ENCODE measurements around the gene ZSCAN2. TPM values are rescaled to one million over a fixed set of nuclear protein-coding genes. Genes with fewer than 3 reads are reported as not detected.

The ZSCAN2 gene
- total RNA-seq, 2 donors from 2014 or later, result 3.0 to 4.7 TPM

DNA sequence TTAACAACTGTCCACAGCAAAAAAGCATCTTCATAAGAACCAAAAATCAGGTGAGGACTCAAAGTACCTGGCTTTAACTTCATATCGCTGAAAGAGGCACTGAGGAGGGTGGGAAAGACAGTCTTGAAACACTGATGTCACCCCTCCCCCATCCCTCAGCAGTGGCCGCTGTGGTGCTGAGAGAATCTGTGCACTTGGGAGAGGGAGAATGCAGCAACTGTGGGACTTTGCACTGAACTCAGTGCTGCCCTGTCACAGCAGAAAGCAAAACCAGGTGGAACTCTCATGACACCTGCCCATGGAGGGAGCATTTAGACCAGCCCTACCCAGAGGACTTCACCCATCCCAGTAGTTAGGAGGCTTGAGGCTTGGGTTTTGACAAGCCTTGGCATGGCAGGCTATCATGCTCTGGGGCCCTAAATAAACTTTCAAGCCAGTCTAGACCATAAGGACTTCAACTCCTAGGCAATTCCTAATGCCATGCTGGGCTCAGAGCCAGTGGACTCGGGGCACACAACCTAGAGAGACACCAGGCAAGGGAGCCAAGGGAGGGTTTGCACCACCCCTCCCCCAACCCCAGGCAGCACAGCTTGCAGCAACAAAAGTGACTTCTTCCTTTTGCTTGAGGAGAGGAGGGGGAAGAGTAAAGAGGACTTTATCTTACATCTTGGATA is 6.1 kb upstream of the ZSCAN2 start:
- DNase-seq (ENCODE audit: low spot score), result peak; percentile 76
- intact Hi-C loops (cut with DNase I), result loop anchor here in 1 of 2 donors (10.0 kb wide), 1 partner anchor 230 kb away; no protein-coding TSS in a partner anchor

DNA sequence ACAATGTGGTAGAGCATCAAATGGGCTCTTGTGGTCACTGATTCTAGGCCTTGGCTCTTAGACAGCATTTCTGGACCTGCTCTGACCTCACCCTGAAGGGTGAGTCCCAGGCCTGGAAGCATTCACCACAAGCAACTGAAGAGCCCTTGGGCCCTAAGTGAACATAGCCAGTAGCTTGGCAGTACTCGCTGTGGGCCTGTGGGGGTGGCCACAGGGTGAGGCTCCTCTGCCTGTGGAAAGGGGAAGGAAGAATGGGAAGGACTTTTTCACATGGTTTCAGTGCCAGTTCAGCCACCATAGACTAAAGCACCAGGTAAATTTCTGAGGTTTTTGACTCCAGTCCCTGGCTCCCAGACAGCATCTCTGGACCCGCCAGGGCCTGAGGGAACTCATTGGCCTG is 5.1 kb upstream of the ZSCAN2 start:
- peak; percentile 77 for DNase-seq (ENCODE audit: low spot score)
- intact Hi-C loops (cut with DNase I), result loop anchor here in 1 of 2 donors (10.0 kb wide), 1 partner anchor 229 kb away; no protein-coding TSS in a partner anchor

DNA sequence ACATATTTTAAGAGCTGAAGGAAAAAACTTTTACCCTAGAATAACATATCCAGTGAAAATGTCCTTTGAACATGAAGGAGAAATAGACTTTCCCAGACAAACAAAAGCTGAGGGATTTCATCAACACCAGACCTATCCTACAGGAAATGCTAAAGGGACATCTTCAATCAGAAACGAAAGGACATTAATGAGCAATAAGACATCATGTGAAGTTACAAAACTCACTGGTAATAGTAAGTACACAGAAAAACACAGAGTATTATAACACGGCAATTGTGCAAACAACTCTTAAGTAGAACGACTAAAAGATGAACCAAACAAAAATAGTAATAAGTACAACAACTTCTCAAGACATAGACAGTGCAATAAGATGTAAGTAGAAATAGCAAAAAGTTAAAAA is 3.5 kb upstream of the ZSCAN2 start:
- intact Hi-C loops (cut with DNase I), result loop anchor here in 1 of 2 donors (10.0 kb wide), 1 partner anchor 228 kb away; no protein-coding TSS in a partner anchor
- no peak for DNase-seq (ENCODE audit: low spot score)

DNA sequence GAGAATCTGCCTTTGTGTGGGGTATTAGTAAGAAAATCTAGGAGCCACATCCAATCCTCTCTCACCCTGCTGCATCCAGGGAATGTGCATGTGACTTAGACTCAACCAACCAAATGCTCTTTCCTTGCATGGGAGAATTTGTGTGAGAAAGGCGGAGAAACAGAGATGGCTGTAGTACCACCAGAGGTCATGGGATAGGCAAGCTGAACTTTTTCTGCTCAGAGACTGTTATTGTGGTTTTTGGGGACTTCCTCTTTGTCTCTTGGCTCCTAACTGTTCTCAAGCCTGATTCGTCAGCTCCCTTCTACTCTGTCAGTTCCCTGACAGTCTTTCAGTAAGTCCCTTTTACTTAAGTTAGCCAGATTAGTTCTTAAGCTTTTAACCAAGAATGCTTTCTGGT is 2.6 kb upstream of the ZSCAN2 start:
- DNase-seq (ENCODE audit: low spot score), result no peak
- intact Hi-C loops (cut with DNase I), result loop anchor here in 1 of 2 donors (10.0 kb wide), 1 partner anchor 227 kb away; no protein-coding TSS in a partner anchor

DNA sequence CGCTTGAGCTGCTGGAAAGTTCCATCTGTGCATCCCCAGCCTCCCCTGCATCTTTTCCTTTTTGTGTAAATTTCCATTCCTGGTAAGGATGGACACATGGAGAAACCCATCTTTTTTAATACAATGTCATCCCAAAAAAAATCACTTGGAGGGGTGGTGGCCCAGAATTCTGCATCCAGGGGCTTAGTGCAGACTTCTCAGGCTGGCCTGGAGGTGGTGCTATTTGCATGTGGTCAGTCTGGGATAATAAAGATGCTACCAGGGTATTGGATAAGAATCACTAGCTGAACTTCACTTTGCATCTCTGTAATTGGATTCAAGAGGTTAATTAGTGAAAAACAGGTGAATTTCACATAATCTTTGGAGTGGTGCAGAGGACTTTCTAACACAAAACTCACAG is 1.8 kb upstream of the ZSCAN2 start:
- DNase-seq (ENCODE audit: low spot score), result peak; percentile 47
- intact Hi-C loops (cut with DNase I), result loop anchor here in 1 of 2 donors (10.0 kb wide), 1 partner anchor 226 kb away; no protein-coding TSS in a partner anchor

DNA sequence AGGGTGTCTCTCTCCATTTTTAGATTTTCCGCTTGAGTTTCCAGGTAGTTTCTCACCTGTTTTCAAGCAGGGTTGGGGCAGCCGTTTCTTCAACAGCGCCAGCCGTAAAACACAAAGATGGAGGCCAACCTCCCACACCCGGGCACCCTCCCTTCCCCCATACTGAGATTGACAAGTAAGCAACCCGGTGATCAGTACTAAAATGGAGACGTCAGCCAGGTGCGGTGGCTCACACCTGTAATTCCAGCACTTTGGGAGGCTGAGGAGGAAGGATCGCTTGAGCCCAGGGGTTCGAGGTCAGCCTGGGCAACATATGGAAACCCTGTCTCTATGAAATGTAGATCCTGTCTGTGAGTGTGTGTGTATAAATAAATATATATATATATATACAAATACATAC is 903 bp upstream of the ZSCAN2 start:
- DNase-seq (ENCODE audit: low spot score), result peak; percentile 71
- intact Hi-C loops (cut with DNase I), result loop anchor here (10.0 kb wide), 3 partner anchors 145 to 325 kb away; partner anchors contain the start of gene ZNF592 (in 1 of the 2)

DNA sequence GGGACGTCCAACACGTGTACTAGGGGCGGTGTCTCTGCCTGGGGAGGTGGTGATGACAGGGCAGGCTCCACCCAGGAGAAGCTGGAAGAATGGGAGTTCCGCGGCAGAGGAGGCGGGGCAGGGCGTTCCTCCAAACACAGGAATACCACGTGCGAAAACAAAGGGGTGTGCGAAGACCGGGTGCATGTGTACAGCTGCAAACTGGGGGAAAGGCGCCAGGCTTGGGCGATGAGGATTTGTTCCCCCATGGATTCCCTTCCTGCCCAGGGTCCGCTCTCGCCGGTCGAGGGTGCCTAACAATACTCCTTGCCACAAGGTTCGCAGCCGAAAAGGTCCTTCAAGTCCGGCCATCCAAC is 500 bp upstream of the ZSCAN2 start:
- peak; percentile 97 for DNase-seq (ENCODE audit: low spot score)
- intact Hi-C loops (cut with DNase I), result loop anchor here (10.0 kb wide), 2 partner anchors 144 to 324 kb away; partner anchors contain the start of gene ZNF592 (in 1 of the 2)

DNA sequence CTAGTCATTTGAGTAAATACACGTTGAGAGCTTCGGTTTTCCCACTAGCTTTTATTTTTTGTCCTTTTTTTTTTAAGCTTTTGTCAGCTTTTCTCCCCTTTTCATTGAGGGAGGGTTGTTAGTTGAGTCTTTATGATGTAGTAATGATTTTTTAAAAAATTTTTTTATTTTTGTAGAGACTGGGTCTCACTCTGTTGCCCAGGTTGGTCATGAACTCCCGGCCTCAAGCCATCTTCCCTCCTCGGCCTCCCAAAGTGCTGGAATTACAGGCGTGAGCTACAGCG is 688 bp downstream of the ZSCAN2 start:
- intact Hi-C loops (cut with DNase I), result loop anchor here (10.0 kb wide), 2 partner anchors 143 to 323 kb away; partner anchors contain the start of gene ZNF592 (in 1 of the 2)

DNA sequence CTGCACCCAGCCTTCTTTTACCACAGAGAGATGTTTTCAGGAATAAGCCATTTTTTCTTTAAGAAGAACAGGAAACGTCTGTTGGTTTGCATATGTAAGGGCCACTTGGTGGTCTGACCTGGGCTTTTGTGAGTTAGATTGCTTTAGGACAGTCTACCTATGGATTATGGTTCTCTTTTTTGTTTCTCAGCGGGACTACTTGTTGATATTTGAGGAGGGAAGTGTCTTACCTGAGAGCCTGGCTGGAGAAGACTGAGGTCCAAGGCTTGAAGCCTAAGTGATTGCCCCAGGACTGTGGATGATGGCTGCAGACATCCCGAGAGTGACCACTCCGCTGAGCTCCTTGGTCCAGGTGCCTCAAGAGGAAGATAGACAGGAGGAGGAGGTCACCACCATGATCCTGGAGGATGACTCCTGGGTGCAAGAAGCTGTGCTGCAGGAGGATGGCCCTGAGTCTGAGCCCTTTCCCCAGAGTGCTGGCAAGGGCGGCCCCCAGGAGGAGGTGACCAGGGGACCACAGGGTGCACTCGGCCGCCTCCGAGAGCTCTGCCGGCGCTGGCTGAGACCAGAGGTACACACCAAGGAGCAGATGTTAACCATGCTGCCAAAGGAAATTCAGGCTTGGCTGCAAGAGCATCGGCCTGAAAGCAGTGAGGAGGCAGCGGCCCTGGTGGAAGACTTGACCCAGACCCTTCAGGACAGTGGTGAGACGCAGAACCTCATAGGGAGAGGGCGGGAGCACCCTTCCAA is 3.0 kb downstream of the ZSCAN2 start:
- peak; percentile 60 for DNase-seq (ENCODE audit: low spot score)
- intact Hi-C loops (cut with DNase I), result loop anchor here (10.0 kb wide), 2 partner anchors 141 to 321 kb away; partner anchors contain the start of gene ZNF592 (in 1 of the 2)

More for the DNA sequence above, 688 bp downstream of the ZSCAN2 start:
- peak; percentile 8 for DNase-seq (ENCODE audit: low spot score)

DNA sequence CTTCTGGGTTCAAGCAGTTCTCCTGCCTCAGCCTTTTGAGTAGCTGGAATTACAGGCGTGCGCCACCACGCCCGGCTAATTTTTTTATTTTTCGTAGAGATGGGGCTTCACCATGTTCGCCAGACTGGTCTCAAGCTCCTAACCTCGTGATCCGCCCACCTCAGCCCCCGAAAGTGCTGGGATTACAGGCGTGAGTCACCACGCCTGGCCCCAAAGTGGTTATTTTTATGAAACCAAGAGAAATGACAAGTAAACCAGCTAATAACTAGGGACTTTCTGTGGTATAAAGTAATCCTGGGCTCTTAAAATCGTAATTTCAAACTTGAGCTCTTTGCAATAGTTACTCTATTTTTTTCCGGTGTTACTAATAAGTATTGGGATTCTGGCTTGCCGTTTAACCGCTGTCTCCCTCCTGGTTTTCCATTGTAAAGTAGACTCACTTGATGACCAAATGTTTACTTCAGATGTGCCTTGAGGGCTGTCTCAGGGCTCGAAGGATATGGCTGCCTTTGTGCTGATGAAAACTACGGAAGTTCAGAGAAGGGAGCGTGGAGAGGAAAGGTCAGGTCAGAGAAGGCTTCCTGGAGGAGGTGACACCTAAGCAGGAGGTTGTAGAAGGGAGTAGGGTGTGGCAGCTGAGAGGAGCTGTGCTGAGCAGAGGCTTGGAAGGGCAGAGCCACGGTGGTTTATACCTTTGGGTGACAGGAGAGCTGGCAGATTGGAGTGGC is 4.2 kb downstream of the ZSCAN2 start:
- DNase-seq (ENCODE audit: low spot score), result peak; percentile 32
- intact Hi-C loops (cut with DNase I), result loop anchor here (10.0 kb wide), 2 partner anchors 140 to 320 kb away; partner anchors contain the start of gene ZNF592 (in 1 of the 2)

DNA sequence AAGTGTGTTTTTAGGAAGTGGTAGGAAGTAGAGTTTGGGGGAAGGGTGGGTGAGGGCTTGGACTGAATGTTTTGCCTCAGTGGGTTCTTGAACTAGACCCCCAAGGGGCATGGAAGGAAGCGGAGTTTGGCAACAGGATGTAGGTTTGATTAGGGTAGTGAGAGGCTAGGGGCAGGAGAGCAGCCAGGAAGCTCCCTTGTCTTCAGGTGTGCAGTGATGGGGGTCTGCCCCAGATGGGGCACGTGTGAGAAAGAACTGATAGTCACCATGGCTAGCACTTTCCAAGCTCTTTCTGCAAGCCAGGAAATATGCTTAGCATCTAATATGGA is 4.7 kb downstream of the ZSCAN2 start:
- intact Hi-C loops (cut with DNase I), result loop anchor here (10.0 kb wide), 2 partner anchors 139 to 319 kb away; partner anchors contain the start of gene ZNF592 (in 1 of the 2)
- DNase-seq (ENCODE audit: low spot score), result no peak

DNA sequence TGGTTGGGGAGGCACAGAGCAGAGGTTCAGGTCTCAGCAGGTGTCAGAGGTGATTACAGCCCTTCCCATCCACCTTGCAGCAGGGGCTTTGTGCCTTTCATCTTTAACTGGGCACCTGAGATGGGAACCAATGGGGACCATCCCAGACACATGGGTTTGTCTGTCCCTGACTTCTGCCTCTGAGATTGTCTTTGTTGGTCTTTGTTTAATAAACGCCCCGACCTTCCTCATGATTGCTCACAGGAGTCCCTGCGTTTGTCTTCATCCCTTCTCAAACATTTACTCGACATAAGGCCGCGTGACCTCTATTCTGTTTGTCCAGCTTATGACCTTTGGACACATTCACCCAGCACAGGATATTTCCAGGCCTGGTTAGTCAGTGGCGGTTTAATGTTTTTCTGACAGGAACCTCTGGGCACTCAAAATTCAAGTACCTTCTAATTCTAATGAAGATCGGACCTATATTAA is 5.9 kb downstream of the ZSCAN2 start:
- DNase-seq (ENCODE audit: low spot score), result peak; percentile 5
- intact Hi-C loops (cut with DNase I), result loop anchor here (10.0 kb wide), 2 partner anchors 138 to 318 kb away; partner anchors contain the start of gene ZNF592 (in 1 of the 2)

DNA sequence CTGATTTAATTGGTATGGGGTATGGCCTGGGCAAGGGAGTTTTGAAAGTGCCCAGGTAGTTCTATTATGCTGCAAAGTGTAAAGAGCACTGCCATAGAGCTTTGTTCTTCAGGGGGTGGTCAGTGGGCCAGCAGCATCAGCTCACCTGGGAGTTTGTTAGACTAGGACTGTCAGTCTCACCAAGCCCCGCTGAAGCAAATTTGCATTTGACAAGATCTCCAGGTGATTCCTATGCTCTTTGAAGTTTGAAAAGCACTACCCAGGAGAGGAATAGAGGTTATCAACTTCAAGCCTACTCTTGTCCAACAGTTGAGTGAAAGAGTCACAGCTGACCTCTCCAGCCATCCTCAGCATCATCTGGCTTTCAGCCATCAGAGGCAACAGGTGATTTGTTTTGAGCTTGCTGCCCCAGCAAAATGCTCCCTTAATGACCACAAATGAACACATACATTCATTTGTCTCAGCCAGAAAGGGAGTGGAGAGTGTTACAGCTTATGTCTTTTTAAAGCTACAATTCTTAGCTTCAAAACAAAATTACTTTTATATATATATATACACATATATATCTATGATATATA is 8.0 kb downstream of the ZSCAN2 start:
- intact Hi-C loops (cut with DNase I), result loop anchor here (10.0 kb wide), 2 partner anchors 136 to 316 kb away; partner anchors contain the start of gene ZNF592 (in 1 of the 2)
- DNase-seq (ENCODE audit: low spot score), result peak; percentile 3

DNA sequence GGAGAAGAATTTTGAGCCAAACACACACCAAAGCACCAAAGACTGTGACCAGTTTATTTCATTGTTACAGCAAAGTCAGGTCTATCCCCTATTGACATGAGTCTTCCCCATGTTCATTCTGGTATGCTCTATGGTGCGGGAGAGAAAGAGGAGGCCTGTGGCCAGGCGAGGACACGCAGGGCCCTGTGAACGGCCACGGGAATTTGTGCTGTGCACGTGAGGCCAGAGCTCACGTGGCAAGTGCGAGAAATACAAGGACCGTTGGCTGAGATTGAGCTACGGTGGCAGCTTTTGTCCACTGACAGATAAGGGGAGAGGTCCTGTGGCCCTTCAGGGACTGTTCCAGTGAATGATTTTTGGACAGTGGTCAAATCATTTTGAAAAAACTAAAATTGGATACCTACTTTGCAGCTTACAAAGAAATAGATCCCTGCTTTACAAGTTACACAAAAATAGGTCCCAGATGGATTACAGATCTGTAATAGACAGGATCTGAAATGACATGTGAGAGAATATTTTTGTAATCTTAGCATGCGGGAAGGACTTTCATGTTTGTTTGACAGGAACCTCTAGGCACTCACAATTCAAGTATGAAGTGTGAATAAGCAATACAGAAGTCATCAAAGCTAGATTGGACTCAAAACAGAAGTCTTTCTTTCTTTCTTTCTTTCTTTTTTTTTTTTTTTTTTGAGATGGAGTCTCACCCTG is 9.2 kb downstream of the ZSCAN2 start:
- DNase-seq (ENCODE audit: low spot score), result peak; percentile 41
- intact Hi-C loops (cut with DNase I), result loop anchor here (10.0 kb wide), 2 partner anchors 135 to 315 kb away; partner anchors contain the start of gene ZNF592 (in 1 of the 2)

DNA sequence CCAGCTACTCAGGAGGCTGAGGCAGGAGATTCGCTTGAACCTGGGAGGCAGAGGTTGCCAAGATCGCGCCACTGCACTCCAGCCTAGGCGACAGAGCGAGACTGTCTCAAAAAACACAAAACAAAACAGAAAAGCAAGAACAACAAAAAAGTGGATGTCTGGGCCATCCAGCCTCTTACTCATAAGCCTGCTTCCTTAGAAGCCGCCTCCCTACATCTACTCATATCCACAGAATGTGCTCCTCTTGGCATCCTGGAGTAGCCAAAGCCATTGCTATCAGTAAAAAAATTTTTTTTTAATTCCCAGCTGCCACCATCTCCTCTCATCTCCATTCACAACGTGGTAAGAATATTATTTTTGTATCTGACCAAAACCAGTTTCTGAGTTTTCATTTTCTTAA is 10.8 kb downstream of the ZSCAN2 start:
- DNase-seq (ENCODE audit: low spot score), result no peak
- intact Hi-C loops (cut with DNase I), result no loop called here

DNA sequence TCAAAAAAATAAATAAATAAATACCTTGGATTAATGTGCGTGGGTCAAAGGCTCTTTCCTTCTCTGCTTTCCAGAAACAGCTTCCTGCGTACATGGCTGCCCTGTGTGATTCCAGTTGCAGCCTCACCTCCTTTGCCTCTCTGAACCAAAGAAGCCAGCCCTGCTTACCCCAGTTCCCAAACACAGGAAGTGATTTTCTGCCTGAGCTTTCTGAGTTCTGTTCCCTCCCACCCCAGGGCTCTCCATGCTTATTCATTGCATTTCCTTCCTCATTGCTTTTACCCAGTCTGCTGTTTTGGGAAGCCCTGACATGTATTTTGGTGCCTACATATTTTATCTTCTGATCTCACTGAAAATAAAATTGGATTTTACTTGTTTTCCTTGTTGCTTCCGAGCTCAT is 15.4 kb downstream of the ZSCAN2 start:
- DNase-seq (ENCODE audit: low spot score), result peak; percentile 11
- intact Hi-C loops (cut with DNase I), result no loop called here

DNA sequence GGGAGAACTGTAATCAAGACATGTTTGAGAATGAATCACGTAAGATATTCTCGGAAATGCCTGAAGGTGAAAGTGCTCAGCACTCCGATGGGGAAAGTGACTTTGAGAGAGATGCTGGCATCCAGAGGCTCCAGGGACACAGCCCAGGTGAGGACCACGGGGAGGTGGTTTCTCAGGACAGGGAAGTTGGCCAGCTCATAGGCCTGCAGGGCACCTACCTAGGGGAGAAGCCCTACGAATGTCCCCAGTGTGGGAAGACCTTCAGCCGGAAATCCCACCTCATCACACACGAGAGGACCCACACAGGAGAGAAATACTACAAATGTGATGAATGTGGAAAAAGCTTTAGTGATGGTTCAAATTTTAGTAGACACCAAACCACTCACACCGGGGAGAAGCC is 19.8 kb downstream of the ZSCAN2 start:
- peak; percentile 18 for DNase-seq (ENCODE audit: low spot score)
- intact Hi-C loops (cut with DNase I), result no loop called here

DNA sequence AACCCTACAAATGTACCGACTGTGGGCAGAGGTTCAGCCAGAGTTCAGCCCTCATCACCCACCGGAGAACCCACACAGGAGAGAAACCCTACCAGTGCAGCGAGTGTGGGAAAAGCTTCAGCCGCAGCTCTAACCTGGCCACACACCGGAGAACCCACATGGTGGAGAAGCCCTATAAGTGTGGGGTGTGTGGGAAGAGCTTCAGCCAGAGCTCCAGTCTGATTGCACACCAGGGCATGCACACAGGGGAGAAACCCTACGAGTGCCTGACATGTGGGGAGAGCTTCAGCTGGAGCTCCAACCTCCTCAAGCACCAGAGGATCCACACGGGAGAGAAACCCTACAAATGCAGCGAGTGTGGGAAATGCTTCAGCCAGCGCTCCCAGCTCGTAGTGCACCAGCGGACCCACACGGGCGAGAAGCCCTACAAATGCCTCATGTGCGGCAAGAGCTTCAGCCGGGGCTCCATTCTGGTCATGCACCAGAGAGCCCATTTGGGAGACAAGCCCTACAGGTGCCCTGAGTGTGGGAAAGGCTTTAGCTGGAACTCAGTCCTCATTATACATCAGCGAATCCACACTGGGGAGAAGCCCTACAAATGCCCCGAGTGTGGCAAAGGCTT is 20.7 kb downstream of the ZSCAN2 start:
- DNase-seq (ENCODE audit: low spot score), result peak; percentile 47

More for the DNA sequence above, 20.7 kb downstream of the ZSCAN2 start:
- intact Hi-C loops (cut with DNase I), result no loop called here
